H9 (cell line): ENCODE measurements around the gene HSD17B2. TPM values are rescaled to one million over a fixed set of nuclear protein-coding genes. Genes with fewer than 3 reads are reported as not detected.

Experiments
- DNase-seq: peaks from one replicate; pipeline ENCODE4 v3.0.0-alpha.2; 2017
- H2AFZ ChIP-seq: one replicate; pipeline ENCODE4 v1.6.1; 2013; ENCODE audit warnings: mild to moderate bottlenecking, low read length, control low read depth, moderate library complexity
- H2AK5ac ChIP-seq: 2 replicates; pipeline ENCODE4 v1.6.1; 2013; ENCODE audit warnings: low read length, control low read depth, mixed read lengths; ENCODE audit not compliant: insufficient read length
- H2BK120ac ChIP-seq: one replicate; pipeline ENCODE4 v1.6.1; 2013; ENCODE audit warnings: low read depth, mild to moderate bottlenecking, low read length, control low read depth, inconsistent platforms; ENCODE audit not compliant: poor library complexity, severe bottlenecking
- H2BK12ac ChIP-seq: 2 replicates; pipeline ENCODE4 v1.6.1; 2013; ENCODE audit warnings: low read length, control low read depth, mixed read lengths, low read depth; ENCODE audit not compliant: insufficient read length
- H2BK15ac ChIP-seq: 2 replicates; pipeline ENCODE4 v1.6.1; 2013; ENCODE audit warnings: low read depth, low read length, control low read depth
- H2BK20ac ChIP-seq: one replicate; pipeline ENCODE4 v1.6.1; 2013; ENCODE audit warnings: low read depth, mild to moderate bottlenecking, low read length, control low read depth, inconsistent platforms; ENCODE audit not compliant: poor library complexity, severe bottlenecking
- H2BK5ac ChIP-seq: 2 replicates; pipeline ENCODE4 v1.6.1; 2013; ENCODE audit warnings: low read length, control low read depth, mixed read lengths; ENCODE audit not compliant: insufficient read length
- H3K14ac ChIP-seq: 2 replicates; pipeline ENCODE4 v1.6.1; 2013; ENCODE audit warnings: low read length, control low read depth; ENCODE audit not compliant: insufficient read depth
- H3K18ac ChIP-seq: 2 replicates; pipeline ENCODE4 v1.6.1; 2013; ENCODE audit warnings: low read depth, mild to moderate bottlenecking, mixed read lengths, low read length, control low read depth; ENCODE audit not compliant: insufficient read length
- H3K23ac ChIP-seq: 2 replicates; pipeline ENCODE4 v1.6.1; 2013; ENCODE audit warnings: low read length, control low read depth, mixed read lengths, low read depth; ENCODE audit not compliant: insufficient read length
- H3K23me2 ChIP-seq: 2 replicates; pipeline ENCODE4 v1.6.1; 2013; ENCODE audit warnings: low read depth, mild to moderate bottlenecking, mixed read lengths, low read length, control low read depth; ENCODE audit not compliant: insufficient read length, poor library complexity, severe bottlenecking
- H3K27ac ChIP-seq: 2 replicates; pipeline ENCODE4 v1.5.1; 2013; ENCODE audit warnings: low read length, control low read depth, mixed read lengths, low read depth; ENCODE audit not compliant: insufficient read length
- H3K27me3 ChIP-seq: 2 replicates; pipeline ENCODE4 v1.6.1; 2013; ENCODE audit warnings: low read length, control low read depth, inconsistent platforms; ENCODE audit not compliant: insufficient read depth
- H3K4ac ChIP-seq: 2 replicates; pipeline ENCODE4 v1.6.1; 2013; ENCODE audit warnings: low read depth, mild to moderate bottlenecking, control low read depth, inconsistent platforms, low read length, moderate library complexity
- H3K4me1 ChIP-seq: 2 replicates; pipeline ENCODE4 v1.6.1; 2013; ENCODE audit warnings: low read length, control low read depth, inconsistent platforms; ENCODE audit not compliant: insufficient read depth
- H3K4me2 ChIP-seq: 2 replicates; pipeline ENCODE4 v1.6.1; 2013; ENCODE audit warnings: low read length, control low read depth, mixed read lengths; ENCODE audit not compliant: insufficient read length, insufficient read depth
- H3K56ac ChIP-seq: 2 replicates; pipeline ENCODE4 v1.6.1; 2013; ENCODE audit warnings: low read depth, mild to moderate bottlenecking, mixed read lengths, low read length, control low read depth; ENCODE audit not compliant: insufficient read length
- H3K79me1 ChIP-seq: 2 replicates; pipeline ENCODE4 v1.6.1; 2013; ENCODE audit warnings: low read depth, mild to moderate bottlenecking, moderate library complexity, low read length, control low read depth, inconsistent platforms; ENCODE audit not compliant: insufficient read depth, poor library complexity, severe bottlenecking
- H3K79me2 ChIP-seq: 2 replicates; pipeline ENCODE4 v1.6.1; 2013; ENCODE audit warnings: low read length, control low read depth, inconsistent platforms; ENCODE audit not compliant: insufficient read depth
- H3K9ac ChIP-seq: 2 replicates; pipeline ENCODE4 v1.6.1; 2013; ENCODE audit warnings: low read length, control low read depth, mixed read lengths; ENCODE audit not compliant: insufficient read length; ENCODE audit errors: extremely low read depth
- H3K9me3 ChIP-seq: one replicate; pipeline ENCODE4 v1.6.1; 2013; ENCODE audit warnings: low read depth, low read length, inconsistent platforms; ENCODE audit not compliant: control insufficient read depth
- H3T11ph ChIP-seq: one replicate; pipeline ENCODE4 v1.6.1; 2013; ENCODE audit warnings: mild to moderate bottlenecking, low read length, control low read depth, inconsistent platforms
- H4K20me1 ChIP-seq: one replicate; pipeline ENCODE4 v1.6.1; 2013; ENCODE audit not compliant: control insufficient read depth, insufficient read length, insufficient read depth
- H4K5ac ChIP-seq: 2 replicates; pipeline ENCODE4 v1.6.1; 2013; ENCODE audit warnings: low read depth, mild to moderate bottlenecking, mixed read lengths, low read length, control low read depth; ENCODE audit not compliant: insufficient read length
- H4K8ac ChIP-seq: replicated peaks from 2 replicates; pipeline ENCODE4 v1.6.1; 2013; ENCODE audit warnings: low read length, control low read depth, mixed read lengths, low read depth; ENCODE audit not compliant: insufficient read length
- H4K91ac ChIP-seq: 2 replicates; pipeline ENCODE4 v1.6.1; 2013; ENCODE audit warnings: low read depth, mild to moderate bottlenecking, moderate library complexity, mixed read lengths, low read length, control low read depth; ENCODE audit not compliant: insufficient read length
- H3K27ac Mint-ChIP-seq, 3 experiments: 2 replicates in 2 of 3; 3 replicates in 1 of 3; pipeline ENCODE4 v1.8.0; 2020 to 2021; ENCODE audit warnings: mixed read lengths in 3 of 3, mild to moderate bottlenecking in 1 of 3, moderate library complexity in 1 of 3
- H3K27me3 Mint-ChIP-seq: 2 replicates; pipeline ENCODE4 v1.8.0; 2021; ENCODE audit warnings: low read depth, mild to moderate bottlenecking, moderate library complexity, mixed read lengths
- H3K36me3 Mint-ChIP-seq, 3 experiments: 2 replicates in 2 of 3; 3 replicates in 1 of 3; pipeline ENCODE4 v1.8.0; 2020 to 2021; ENCODE audit warnings: low read depth in 3 of 3, mixed read lengths in 3 of 3; ENCODE audit not compliant: insufficient read depth in 1 of 3
- H3K4me1 Mint-ChIP-seq, 2 experiments: 2 replicates each; pipeline ENCODE4 v1.8.0; 2020; ENCODE audit warnings: mixed read lengths in 2 of 2
- H3K4me3 Mint-ChIP-seq, 2 experiments: 2 replicates in 1 of 2; 3 replicates in 1 of 2; pipeline ENCODE4 v1.8.0; 2020 to 2021; ENCODE audit warnings: mild to moderate bottlenecking in 2 of 2, mixed read lengths in 2 of 2, moderate library complexity in 1 of 2
- H3K9me3 Mint-ChIP-seq, 2 experiments: 2 replicates in 1 of 2; 3 replicates in 1 of 2; pipeline ENCODE4 v1.8.0; 2020; ENCODE audit warnings: mild to moderate bottlenecking in 2 of 2, mixed read lengths in 2 of 2, moderate library complexity in 1 of 2
- WGBS: extraction: QIAGEN DNeasy Blood & Tissue Kit; methylation state at CpG from one replicate; pipeline ENCODE4 v1.1.7; 2013; ENCODE audit warnings: missing lambda C conversion rate, low lambda C conversion rate, mixed read lengths; ENCODE audit not compliant: insufficient read length; ENCODE audit errors: extremely low coverage; 5-methylcytosine and 5-hydroxymethylcytosine counted together
- total RNA-seq: library from RNA; stranded (reverse); gene quantifications from 2 replicates; pipeline ENCODE4 v1.2.1, GENCODE V29; 2021
- TF ChIP-seq, protein P1 (sequence below): fragments of 200-600 bp; sonication (generic); conservative IDR thresholded peaks from 3 replicates; pipeline ENCODE4 v1.8.0; 2021; ENCODE audit warnings: antibody characterized with exemption, mild to moderate bottlenecking

Gene HSD17B2
- total RNA-seq, 1 experiment from 2014 or later, result not detected

DNA sequence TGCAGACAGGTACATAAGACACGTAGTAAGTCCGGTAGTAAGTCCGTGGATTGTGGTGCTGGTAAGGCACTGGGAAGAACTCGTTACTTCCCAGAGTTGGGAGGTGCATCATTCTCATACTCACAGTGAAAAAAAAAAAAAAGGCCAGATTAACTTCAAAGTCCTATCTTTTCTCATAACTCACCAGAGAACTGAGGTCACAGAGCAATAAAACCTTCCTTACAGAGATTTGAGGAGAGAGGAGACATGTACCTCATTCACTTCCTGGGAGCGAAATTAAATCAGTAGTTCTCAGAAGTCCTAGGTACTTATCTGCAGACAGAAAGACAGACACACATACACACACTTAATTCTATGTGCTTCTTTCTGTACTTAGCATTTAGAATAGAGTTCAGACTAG is 112.5 kb downstream of the HSD17B2 start:
- no CpG with 5 or more reads among the region's 5 CpGs for WGBS
- TF ChIP-seq, protein P1, sequence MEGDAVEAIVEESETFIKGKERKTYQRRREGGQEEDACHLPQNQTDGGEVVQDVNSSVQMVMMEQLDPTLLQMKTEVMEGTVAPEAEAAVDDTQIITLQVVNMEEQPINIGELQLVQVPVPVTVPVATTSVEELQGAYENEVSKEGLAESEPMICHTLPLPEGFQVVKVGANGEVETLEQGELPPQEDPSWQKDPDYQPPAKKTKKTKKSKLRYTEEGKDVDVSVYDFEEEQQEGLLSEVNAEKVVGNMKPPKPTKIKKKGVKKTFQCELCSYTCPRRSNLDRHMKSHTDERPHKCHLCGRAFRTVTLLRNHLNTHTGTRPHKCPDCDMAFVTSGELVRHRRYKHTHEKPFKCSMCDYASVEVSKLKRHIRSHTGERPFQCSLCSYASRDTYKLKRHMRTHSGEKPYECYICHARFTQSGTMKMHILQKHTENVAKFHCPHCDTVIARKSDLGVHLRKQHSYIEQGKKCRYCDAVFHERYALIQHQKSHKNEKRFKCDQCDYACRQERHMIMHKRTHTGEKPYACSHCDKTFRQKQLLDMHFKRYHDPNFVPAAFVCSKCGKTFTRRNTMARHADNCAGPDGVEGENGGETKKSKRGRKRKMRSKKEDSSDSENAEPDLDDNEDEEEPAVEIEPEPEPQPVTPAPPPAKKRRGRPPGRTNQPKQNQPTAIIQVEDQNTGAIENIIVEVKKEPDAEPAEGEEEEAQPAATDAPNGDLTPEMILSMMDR, result no peak
- H3K79me2 ChIP-seq, result no peaks in the 10 kb centered on the region
- no peak overlapping the region for H3K23ac ChIP-seq
- no peaks in the 10 kb centered on the region for H3K79me1 ChIP-seq
- Mint-ChIP-seq H3K27ac (no peak overlapping the region), H3K27me3 (no peaks in the 10 kb centered on the region), H3K4me3 (no peak overlapping the region), H3K4me1 (peaks cover 3 to 14% of the 10 kb centered on the region in 2 experiments; a peak in 3 of 4 replicates), H3K36me3 (peaks cover 39 to 54% (median 48%) of the 10 kb centered on the region in 3 experiments; a peak in 6 of 7 replicates), H3K9me3 (no peaks in the 10 kb centered on the region; a peak in 1 of 5 replicates)
- H4K91ac ChIP-seq, result no peak overlapping the region
- no peak overlapping the region for H3T11ph ChIP-seq
- no peak overlapping the region for H3K9ac ChIP-seq
- no peak for DNase-seq
- H2BK15ac ChIP-seq, result no peak overlapping the region
- H3K27me3 ChIP-seq, result no peaks in the 10 kb centered on the region
- no peaks in the 10 kb centered on the region for H3K9me3 ChIP-seq
- no peak overlapping the region for H2BK5ac ChIP-seq
- H3K14ac ChIP-seq, result no peak overlapping the region
- H2AK5ac ChIP-seq, result no peak overlapping the region
- H3K18ac ChIP-seq, result no peak overlapping the region
- H4K8ac ChIP-seq, result no peak overlapping the region
- no peak overlapping the region for H4K5ac ChIP-seq
- H3K23me2 ChIP-seq, result peaks cover 3% of the 10 kb centered on the region
- H3K4me1 ChIP-seq, result no peaks in the 10 kb centered on the region; the same call in 1 of the 2 replicates
- no peaks in the 10 kb centered on the region for H4K20me1 ChIP-seq
- H2BK12ac ChIP-seq, result no peak overlapping the region
- H2BK120ac ChIP-seq, result no peak overlapping the region
- H3K4ac ChIP-seq, result no peak overlapping the region
- no peak overlapping the region for H3K56ac ChIP-seq
- no peak overlapping the region for H2BK20ac ChIP-seq
- no peak overlapping the region for H2AFZ ChIP-seq
- no peak overlapping the region for H3K27ac ChIP-seq
- no peak overlapping the region for H3K4me2 ChIP-seq

Other genes with a start within 250 kb of the HSD17B2 start
- gene SDR42E1, start 23.8 kb upstream of the HSD17B2 start, total RNA-seq, result 0.02 TPM in 1 of 2 replicates, not detected in the other
- 38.3 and 39.0 TPM in 2 replicates for gene MPHOSPH6, start 135.0 kb downstream of the HSD17B2 start, total RNA-seq